ENCODE results near the gene PKIB. TPM values are rescaled to one million over a fixed set of nuclear protein-coding genes. Genes with fewer than 3 reads are reported as not detected.
"Not testable (repeated sequence)": the region's sequence is repeated elsewhere in the genome, so short reads cannot be mapped to it uniquely, and the experiment has no call there.

PKIB gene
- polyA plus RNA-seq, 4 donors, result 1.1 to 2.2 (median 1.8) TPM

DNA sequence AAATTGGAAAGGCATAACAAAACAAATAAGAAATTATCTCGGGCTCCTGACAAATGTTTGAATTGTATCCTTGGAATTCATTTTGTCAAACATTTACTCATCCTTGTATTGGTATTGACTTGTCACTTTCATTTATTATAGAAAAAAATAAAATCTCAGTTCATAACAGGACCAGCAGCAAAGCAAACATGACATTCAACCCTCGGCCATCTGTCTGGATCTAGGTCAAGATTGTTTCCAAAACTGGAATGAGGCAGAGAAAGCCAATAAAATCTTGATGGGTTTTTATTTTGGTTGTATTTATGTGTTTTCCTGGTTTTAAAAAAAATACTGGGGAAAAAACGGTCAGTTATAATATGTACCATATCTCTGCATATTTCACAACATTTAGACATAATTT lies 126.4 kb downstream of the PKIB start:
- no peak for DNase-seq (ENCODE audit: low read depth in 4 of 4, low spot score in 2 of 4)

DNA sequence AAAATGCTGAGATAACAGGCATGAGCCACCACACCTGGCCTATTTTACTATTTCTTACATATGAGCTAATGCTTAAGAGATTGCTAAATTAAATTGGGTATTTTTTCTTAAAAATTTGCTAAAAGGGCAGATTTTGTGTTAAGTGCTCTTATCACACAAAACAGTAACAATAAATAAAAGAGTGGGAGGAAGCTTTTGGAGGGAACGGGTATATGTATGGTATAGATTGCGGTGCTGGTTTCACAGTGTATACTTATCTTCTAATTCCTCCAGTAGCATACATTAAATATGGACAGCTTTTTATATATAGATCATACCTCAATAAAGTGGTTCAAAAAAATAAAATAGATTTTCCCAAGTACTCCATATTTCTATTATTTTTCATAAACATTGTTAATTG lies 129.9 kb downstream of the PKIB start:
- DNase-seq (ENCODE audit: low read depth in 4 of 4, low spot score in 2 of 4), result no peak

DNA sequence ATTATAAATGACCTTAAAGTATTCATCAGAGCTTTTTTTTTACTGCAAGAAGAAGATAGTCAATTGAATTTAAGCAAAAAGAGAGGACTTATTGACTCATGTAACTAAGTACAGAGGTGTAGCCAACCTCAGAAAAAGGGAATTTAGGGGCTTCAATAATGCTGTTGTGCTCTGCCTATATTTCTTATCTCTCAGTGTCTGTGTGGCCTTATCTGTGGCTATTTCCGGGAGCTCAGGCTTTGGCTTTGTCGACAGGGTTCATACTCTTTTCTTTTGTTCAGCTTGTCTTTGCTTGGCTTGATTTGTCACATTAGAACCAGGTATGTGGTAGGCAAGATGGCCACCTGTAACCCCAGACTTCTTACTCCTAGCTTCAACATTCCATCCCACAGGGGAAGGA lies 130.7 kb downstream of the PKIB start:
- DNase-seq (ENCODE audit: low read depth in 4 of 4, low spot score in 2 of 4), result no peak

DNA sequence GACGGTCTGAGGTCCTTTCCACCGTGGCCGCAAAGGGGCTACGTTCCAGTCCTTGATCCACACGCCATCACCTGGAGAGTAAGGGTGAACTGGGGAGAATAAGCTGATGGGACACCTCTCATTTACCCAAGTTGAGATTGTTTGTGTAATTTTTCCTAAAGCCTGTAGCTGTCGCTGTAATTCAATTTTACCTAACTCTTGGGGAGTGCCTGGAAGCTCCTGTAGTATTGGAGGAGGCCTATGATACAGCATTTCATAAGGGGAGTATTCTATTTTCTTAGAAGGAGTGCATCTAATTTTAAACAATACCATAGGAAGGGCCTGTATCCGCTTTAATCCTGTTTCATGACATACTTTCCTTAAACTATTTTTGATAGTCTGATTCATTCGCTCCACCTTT lies 134.0 kb downstream of the PKIB start:
- not testable (repeated sequence) for DNase-seq (ENCODE audit: low read depth in 4 of 4, low spot score in 2 of 4)

DNA sequence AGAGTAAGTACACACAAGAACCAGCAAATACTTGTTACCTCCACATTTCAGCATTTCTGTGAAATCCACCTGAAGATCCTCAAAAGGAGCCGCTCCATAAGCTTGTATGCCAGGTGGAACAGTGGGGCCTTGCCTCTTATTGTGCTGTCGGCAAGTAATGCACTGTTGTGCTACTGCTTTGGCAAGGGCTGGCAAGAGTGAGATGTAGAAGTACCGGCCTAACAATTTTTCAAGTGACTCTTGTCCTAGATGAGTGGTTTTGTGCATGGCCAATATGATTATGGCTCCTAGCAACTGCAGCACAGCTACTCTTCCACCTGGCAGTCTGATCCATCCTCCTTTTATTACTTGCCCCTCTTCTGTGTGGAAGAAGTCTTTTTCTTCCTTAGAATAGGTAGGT lies 134.7 kb downstream of the PKIB start:
- not testable (repeated sequence) for DNase-seq (ENCODE audit: low read depth in 4 of 4, low spot score in 2 of 4)

DNA sequence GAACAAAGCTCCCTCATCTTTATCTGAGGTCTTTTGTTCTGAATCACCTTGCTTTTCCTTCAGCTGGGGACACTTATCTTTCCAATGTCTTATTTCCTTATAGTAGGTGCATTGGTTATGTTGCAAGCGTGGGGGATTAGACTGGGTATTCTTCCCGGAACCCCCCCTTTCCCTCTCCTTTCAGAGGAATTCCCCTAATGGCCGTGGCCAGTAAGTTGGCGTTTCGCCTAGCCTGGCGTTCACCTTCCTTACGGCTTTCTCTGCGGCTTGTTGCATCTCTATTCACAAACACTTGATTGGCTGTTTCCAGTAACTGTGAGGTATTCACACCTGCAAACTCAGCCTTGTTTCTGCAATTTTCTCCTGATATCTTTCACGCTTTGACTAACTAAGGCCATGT lies 136.5 kb downstream of the PKIB start:
- DNase-seq (ENCODE audit: low read depth in 4 of 4, low spot score in 2 of 4), result no peak

DNA sequence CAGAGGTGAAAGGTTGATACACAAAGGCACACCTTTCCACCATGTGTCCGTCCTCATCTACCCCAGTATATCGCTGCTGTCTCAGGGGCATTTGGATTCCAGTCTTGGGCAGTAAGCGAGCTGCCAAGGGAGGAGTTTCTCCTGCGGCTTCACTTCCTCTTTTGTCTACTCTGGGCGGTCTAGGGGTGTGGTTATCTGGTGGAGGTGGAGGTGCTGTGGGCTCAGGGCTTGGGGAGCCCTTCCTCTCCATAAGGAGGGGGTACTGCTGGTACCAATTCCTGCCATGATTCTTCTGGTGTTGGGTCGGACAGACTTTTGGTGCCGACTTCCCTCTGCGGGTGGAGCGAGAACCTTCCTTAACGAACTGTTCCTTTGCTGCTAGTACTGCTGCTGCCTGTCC lies 137.4 kb downstream of the PKIB start:
- no peak for DNase-seq (ENCODE audit: low read depth in 4 of 4, low spot score in 2 of 4)

DNA sequence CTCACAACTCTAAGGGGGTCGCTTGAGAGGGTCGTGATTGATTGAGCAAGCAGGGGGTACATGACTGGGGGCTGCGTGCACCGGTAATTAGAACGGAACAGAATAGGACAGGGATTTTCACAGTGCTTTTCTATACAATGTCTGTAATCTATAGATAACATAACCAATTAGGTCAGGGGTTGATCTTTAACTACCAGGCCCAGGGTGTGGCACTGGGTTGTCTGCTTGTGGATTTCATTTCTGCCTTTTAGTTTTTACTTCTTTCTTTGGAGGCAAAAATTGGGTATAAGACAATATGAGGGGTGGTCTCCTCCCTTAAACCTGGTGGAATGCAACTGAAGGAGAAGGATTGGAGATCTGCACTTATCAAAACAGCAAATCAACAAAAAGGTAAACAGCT lies 138.7 kb downstream of the PKIB start:
- not testable (repeated sequence) for DNase-seq (ENCODE audit: low read depth in 4 of 4, low spot score in 2 of 4)

DNA sequence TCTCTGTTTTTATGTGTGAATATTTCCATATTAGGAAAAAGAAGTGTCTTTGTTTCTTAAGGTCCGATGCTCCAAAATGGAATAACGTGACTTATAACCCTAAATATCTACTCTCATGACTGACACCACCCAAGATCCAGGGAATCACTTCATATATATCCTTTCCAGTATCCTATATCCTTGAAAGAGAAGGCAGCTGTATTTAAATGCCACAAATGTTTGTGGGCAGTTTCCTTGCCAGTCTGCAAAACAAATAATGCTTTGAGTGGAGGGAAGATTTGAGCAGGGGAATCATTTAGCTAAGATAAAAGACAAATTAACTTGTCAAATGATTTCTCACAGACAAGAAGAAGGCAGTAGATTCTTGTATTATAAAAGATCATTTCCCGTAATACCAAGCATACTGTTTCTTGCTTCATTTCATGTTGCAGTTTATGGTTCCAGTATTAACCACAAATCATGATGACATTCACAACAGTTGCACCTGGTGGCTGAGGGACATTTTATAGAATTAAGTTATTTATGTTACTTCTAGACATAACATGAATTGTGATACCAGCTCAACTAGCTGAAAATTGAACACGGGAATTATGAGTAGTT lies 139.3 kb downstream of the PKIB start:
- no peak for DNase-seq (ENCODE audit: low read depth in 4 of 4, low spot score in 2 of 4)

DNA sequence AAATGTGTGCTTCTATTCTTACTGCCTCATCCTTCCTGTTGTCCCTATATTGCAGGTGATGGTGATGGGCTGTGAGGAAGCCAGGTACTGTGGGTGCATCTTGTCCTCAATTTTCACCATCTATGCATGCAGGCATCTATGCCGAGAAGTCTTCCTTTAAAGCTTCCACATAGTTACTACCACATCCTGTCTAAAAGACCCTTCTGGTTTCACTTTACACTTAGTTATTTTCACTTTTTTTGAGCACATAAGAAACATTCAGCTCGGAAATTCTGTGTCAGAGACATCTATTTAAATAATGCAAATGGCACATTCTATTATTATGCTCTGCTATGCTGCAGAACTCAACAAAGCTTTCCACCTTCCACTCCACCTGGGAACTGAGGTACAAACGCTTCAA lies 141.1 kb downstream of the PKIB start:
- DNase-seq (ENCODE audit: low read depth in 4 of 4, low spot score in 2 of 4), result no peak

DNA sequence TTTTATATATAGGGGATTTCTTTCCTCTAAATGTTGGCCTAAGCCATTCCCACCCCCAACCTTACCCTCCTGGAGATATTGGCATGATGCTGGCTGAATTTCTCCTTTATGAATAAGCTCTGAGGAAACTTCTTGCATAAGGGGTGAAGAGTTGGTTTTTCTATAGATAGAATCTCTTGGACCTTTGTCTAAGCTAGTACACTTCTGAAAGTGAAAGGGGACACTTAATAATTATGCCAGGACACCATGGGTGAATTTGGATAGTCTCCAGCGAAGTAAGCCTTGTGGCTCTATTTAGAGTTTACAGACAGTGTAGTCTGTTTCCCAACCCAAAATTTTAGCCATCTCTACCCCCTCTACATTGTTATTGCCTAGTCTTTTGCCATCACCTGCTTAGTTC lies 142.3 kb downstream of the PKIB start:
- DNase-seq (ENCODE audit: low read depth in 4 of 4, low spot score in 2 of 4), result no peak

DNA sequence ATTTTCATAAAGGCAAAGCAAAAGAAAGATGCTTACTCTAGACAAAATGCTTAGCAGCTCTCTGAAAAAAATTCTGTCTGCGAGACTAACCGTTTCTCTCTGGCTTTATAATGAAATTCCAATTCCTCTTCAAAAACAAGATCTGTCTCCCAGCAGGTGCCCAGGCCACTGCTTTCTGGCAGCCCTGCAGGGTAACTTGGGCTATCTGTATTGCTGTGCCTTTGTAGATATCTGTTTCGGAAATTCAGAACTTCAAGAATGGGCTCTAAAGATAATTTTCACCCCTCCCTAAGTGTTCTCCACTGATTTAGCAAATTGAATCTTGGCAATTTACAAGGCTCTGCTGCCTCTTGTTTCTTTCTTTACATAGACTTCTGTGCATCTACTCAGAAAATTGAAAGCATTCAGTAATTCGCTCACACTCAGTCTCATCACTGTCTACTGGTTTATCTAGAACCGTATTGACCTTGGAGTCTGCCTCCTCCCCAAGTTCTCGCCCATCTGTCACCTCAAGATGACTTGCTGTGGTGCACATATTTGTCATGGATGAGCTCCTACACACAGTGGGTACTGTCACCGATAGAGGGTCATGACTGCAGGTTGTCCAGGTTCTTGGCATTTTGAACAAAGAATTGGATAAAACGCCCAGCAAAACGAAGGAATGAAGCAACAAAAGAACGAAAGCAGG lies 142.9 kb downstream of the PKIB start:
- DNase-seq (ENCODE audit: low read depth in 4 of 4, low spot score in 2 of 4), result no peak

DNA sequence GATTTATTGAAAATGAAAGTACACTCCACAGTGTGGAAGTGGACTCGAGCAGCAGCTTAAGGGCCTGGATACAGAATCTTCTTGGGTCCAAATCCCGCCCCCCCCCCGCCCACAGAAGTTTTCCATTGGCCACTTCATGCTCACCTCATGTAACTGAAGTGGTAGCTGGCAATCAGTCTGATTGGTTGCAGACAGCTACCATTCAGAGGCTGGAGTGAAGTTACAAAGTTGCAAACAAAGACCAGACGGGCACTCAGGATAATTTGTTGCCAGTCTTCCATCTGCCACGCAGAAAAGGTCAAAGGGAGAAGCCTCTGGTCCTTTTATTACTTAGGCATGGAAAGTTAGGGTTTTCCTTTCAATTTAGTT lies 143.5 kb downstream of the PKIB start:
- no peak for DNase-seq (ENCODE audit: low read depth in 4 of 4, low spot score in 2 of 4)

DNA sequence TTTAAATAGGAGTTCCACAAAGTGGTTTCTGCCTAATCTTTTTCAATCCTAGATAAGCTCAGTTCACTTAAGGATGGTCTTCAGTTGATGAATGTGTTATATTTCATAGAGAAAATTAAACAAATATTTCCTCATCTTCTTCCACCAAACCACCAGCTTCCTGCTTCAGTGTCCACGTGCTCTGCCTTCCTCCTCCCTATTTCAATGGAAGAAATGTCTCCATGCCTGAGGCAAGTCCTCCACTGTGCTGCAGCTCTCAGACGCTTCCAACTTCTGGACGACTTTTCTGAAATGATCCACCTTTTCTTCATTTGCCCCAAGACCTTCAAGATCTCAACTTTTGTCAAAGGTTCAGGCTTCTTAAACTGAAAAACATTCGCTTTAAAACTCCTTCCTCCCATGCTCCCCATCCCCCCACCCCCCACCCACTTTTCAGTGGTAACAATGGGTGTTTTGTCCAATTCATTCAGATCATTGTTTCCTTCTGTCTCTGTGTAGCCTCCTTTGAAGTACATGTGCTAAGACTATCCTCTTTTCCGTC lies 144.1 kb downstream of the PKIB start:
- no peak for DNase-seq (ENCODE audit: low read depth in 4 of 4, low spot score in 2 of 4)

DNA sequence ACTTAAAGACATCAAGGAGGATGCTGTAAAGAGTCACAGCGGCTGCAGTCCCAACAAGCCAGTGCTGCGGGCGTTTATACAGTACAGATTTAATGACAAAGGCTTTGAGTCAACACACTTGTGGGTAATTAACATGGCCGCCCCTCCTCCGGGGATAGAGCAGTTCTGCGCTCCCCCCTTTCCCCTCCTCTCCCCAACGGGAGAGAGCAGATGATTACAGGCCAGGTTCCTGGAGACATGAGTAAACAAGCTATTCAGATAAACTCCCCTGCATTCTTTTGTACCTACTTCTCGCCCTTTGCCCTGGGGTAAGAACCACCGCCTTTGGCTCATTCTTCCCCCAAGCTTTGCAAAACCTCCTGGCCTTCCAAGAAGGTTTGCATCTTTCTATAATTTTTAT lies 145.7 kb downstream of the PKIB start:
- no peak for DNase-seq (ENCODE audit: low read depth in 4 of 4, low spot score in 2 of 4)

DNA sequence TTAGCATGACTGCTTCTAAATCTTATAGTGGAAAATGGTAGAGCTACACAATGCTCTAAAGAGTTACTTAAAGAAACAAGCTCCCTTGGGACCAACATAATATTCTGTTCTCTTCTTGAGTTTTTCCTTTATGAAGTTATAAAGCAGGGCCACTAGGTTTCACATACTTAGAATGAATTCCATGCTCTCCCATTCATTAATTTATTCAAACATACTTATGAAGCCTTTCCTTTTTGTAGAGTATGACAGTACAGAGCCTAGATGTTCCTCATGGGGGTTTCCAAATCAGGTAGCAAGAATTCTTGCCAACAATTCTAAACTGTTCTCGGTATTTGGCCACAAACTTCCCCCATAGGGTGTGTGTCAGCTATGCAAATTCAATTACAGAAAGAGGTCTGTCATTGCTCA lies 148.7 kb downstream of the PKIB start:
- no peak for DNase-seq (ENCODE audit: low read depth in 4 of 4, low spot score in 2 of 4)

DNA sequence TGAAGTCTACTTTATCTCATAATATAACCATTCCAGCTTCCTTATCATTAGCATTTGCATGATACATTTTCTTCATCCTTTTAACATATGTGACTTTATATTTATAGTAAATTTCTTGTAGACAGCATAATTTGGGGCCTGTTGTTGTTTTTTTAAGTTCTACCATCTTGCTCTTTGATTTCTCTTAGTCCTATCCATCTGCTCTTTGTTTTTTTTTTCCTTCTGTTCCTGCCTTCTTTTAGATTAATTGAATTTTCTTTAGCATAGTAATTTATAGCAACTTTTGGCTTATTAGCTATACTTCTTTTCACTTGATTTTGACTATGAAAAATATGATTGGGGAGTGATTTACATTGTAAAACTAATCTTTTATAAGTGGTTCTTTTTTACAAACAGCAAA lies 150.1 kb downstream of the PKIB start:
- DNase-seq (ENCODE audit: low read depth in 4 of 4, low spot score in 2 of 4), result no peak

DNA sequence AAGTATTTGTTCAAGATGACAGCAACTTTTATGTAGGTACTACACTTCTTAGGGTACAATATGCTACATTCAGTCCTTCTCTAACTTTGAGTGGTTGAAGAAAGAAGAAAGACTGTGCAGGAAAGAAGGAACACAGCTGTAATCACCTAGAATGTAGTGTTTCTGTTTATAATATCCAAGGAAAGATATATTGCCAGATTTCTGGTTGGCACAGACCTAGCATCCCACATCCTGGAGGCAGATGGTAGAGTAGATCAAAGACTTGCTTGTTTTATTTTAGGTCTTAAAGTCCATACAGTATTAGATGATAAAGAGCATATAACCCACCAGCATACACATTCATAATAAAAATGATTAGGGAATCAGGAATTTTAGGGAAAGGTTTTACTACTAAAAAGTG lies 156.1 kb downstream of the PKIB start:
- no peak for DNase-seq (ENCODE audit: low read depth in 4 of 4, low spot score in 2 of 4)

DNA sequence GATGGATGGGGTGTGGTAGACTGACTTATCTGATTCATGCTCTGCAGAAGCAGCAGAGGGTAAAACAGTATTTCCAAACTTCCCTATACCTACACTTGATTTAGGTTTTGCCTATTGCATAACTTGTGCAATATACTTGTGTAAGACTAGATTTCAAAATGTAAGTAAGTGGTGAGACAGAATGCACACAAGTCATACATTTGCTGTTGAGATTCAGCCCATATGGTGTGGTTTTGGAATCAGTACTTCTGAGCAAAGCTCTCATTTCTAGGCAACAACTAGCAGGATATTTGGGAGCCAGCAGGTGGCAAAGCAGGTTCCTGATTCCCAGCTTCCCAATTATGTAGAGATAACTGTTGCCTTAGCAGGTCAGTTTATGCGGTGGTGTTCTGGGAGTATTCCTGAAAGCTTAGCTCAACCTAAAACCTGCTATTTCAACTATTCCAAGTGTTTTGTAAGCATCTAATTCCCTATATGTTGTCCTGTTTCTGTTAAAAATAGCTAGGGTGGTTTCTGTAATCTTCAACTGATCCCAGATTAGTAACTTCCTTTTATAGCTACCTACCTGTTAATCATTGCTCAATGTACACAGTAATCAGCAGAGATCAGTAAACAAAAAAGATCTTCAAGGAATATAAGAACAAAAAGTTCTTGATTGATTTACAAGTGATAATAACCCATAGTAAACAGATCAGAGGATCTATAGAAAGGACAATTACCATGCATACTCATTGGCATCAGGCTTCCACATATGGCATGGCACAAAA lies 160.8 kb downstream of the PKIB start:
- DNase-seq (ENCODE audit: low read depth in 4 of 4, low spot score in 2 of 4), result no peak

DNA sequence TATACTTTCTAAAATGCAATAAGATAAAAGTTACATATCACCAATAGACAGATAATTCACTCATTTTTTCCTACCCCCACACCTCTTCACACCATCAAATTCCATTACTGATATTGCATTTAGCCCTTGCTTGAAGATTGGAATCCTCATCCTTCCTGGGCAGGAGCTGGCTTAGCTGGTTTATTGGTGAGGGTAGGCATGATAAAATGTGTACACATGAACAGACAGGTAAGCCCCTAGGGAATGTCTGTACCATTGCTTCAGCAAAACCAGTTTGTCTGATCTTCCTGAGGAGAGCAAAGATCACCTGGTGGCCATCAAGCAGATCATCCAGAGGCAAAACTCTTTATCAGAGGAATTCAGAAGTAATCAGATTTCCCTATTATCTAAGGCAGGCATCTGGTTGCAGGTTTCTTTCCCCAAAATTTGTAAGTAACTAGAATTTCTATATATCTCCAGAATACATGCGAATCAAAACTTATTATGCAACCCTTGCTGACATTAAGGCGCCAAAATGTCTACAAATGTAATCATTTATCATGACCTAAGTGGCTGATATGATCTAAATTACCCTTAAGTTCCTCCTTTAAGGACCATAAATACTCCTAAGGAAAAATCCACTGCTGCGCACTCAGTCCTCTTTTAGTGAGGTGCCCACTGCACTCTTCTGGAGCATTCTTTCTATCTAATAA lies 162.7 kb downstream of the PKIB start:
- DNase-seq (ENCODE audit: low read depth in 4 of 4, low spot score in 2 of 4), result no peak

Data from left renal cortex interstitium (tissue), 4 donors.